Nephron progenitor cell (in vitro differentiated cells): ENCODE measurements around the gene ATN1.
"Not testable (repeated sequence)": the region's sequence is repeated elsewhere in the genome, so short reads cannot be mapped to it uniquely, and the experiment has no call there.

Experiments used
- DNase-seq: peaks from one replicate; pipeline ENCODE4 v3.0.0; 2021
- H3K27ac Mint-ChIP-seq: 2 replicates; pipeline ENCODE4 v1.8.0; 2021; ENCODE audit warnings: mild to moderate bottlenecking, moderate library complexity, mixed read lengths
- H3K27me3 Mint-ChIP-seq: 2 replicates; pipeline ENCODE4 v1.8.0; 2021; ENCODE audit warnings: mild to moderate bottlenecking, low read depth, mixed read lengths; ENCODE audit not compliant: poor library complexity
- H3K36me3 Mint-ChIP-seq: 2 replicates; pipeline ENCODE4 v1.8.0; 2021; ENCODE audit warnings: low read depth, mixed read lengths
- H3K4me1 Mint-ChIP-seq: 2 replicates; pipeline ENCODE4 v1.8.0; 2021; ENCODE audit warnings: mixed read lengths
- H3K4me3 Mint-ChIP-seq: 2 replicates; pipeline ENCODE4 v1.8.0; 2021; ENCODE audit warnings: mild to moderate bottlenecking, moderate library complexity, mixed read lengths
- H3K9me3 Mint-ChIP-seq: 2 replicates; pipeline ENCODE4 v1.8.0; 2021; ENCODE audit warnings: mild to moderate bottlenecking, moderate library complexity, mixed read lengths
- CTCF ChIP-seq: fragments of 200-600 bp; sonication (generic); IDR thresholded peaks from 2 replicates; pipeline ENCODE4 v1.5.0; 2021; ENCODE audit warnings: antibody characterized with exemption

ATN1 gene

GRCh38 chr12:6927379-6928021 is at the start of gene ATN1:
TSS of gene ATN1 (plus strand) at chr12:6927959. CDS start at chr12:6934002, 6,043 bp downstream.
- H3K27me3 Mint-ChIP-seq: no peaks in the 10 kb centered on the region
- DNase-seq: peak; percentile 81
- TF ChIP-seq CTCF: no peak

DNA sequence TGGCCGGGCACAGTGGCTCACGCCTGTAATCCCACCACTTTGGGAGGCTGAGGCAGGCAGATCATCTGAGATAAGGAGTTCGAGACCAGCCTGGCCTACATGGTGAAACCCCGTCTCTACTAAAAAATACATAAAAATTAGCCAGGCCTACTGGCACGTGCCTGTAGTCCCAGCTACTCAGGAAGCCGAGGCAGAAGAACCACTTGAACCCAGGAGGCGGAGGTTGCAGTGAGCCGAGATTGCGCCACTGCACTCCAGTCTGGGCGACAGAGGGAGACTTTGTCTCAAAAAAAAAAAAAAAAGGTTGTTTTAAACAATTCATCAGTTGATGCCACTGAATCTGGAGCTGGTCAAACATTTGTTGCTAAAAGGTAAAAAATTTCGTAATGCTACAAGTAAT is 47.9 kb upstream of the ATN1 start:
- not testable (repeated sequence) for H3K27ac Mint-ChIP-seq

More at GRCh38 chr12:6927379-6928021, at the start of gene ATN1:
- H3K4me1 Mint-ChIP-seq: peaks cover 85% of the 10 kb centered on the region
- H3K9me3 Mint-ChIP-seq: no peaks in the 10 kb centered on the region
- peak within 1 kb of the TSS; percentile 100 for H3K4me3 Mint-ChIP-seq
- H3K27ac Mint-ChIP-seq: peak within 1 kb of the TSS; percentile 99
- peaks cover 14% of the 10 kb centered on the region for H3K36me3 Mint-ChIP-seq

DNA sequence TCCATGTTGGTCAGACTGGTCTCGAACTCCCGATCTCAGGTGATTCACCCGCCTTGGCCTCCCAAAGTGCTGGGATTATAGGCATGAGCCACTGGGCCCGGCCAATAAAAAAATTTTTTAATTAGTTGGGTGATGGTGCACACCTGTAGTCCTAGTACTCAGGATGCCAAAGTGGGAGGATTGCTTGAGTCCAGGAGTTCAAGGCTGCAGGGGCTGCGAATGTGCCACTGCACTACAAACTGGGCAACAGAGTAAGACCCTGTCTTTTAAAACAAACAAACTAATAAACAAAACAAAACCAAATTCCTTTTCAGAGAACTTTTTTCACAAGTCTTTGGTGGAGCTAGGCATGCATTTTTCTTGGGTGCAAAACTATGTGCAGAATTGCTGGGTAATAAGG is 44.5 kb upstream of the ATN1 start:
- H3K27me3 Mint-ChIP-seq: peaks cover 3% of the 10 kb centered on the region
- no peaks in the 10 kb centered on the region for H3K9me3 Mint-ChIP-seq
- no peak overlapping the region for H3K4me3 Mint-ChIP-seq
- peaks cover 18% of the 10 kb centered on the region for H3K36me3 Mint-ChIP-seq
- peaks cover 20% of the 10 kb centered on the region for H3K4me1 Mint-ChIP-seq
- TF ChIP-seq CTCF: no peak
- no peak overlapping the region for H3K27ac Mint-ChIP-seq
- DNase-seq: no peak

More for the DNA sequence above, 47.9 kb upstream of the ATN1 start:
- H3K9me3 Mint-ChIP-seq, H3K4me3 Mint-ChIP-seq, H3K4me1 Mint-ChIP-seq, DNase-seq, H3K27me3 Mint-ChIP-seq: not testable (repeated sequence)
- peaks cover 32% of the 10 kb centered on the region for H3K36me3 Mint-ChIP-seq

GRCh38 chr12:6883683-6884082 is 44.1 kb upstream of the ATN1 start:
- H3K27me3 Mint-ChIP-seq: peaks cover 3% of the 10 kb centered on the region
- no peak for DNase-seq
- no peaks in the 10 kb centered on the region for H3K9me3 Mint-ChIP-seq
- H3K4me3 Mint-ChIP-seq: no peak overlapping the region
- H3K4me1 Mint-ChIP-seq: peaks cover 25% of the 10 kb centered on the region
- TF ChIP-seq CTCF: no peak
- H3K27ac Mint-ChIP-seq: no peak overlapping the region
- peaks cover 18% of the 10 kb centered on the region for H3K36me3 Mint-ChIP-seq

DNA sequence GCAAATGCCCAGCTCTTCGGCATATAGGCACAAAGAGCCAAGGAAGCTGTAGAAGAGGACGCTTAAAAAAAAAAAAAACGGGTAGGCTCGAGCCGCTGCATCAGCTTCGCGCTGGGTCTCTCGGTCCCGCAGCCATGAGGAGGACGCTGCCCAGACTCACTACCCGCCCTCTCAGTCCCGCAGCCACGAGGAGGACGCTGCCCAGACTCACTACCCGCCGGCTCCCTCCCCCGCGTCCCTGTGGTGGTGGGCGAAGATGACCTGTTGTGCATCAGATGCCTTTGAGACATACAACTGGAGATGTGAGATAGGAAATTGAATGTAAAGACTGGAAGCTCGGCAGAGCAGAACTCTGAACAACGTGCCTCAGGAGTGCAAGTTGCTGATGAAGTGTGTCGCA is 43.2 kb upstream of the ATN1 start:
- Mint-ChIP-seq H3K36me3 (peaks cover 18% of the 10 kb centered on the region), H3K27ac (peak overlapping the region; percentile 64), H3K4me3 (no peak overlapping the region), H3K9me3 (no peaks in the 10 kb centered on the region), H3K4me1 (peaks cover 25% of the 10 kb centered on the region), H3K27me3 (peaks cover 3% of the 10 kb centered on the region)
- DNase-seq: no peak
- no peak for TF ChIP-seq CTCF

DNA sequence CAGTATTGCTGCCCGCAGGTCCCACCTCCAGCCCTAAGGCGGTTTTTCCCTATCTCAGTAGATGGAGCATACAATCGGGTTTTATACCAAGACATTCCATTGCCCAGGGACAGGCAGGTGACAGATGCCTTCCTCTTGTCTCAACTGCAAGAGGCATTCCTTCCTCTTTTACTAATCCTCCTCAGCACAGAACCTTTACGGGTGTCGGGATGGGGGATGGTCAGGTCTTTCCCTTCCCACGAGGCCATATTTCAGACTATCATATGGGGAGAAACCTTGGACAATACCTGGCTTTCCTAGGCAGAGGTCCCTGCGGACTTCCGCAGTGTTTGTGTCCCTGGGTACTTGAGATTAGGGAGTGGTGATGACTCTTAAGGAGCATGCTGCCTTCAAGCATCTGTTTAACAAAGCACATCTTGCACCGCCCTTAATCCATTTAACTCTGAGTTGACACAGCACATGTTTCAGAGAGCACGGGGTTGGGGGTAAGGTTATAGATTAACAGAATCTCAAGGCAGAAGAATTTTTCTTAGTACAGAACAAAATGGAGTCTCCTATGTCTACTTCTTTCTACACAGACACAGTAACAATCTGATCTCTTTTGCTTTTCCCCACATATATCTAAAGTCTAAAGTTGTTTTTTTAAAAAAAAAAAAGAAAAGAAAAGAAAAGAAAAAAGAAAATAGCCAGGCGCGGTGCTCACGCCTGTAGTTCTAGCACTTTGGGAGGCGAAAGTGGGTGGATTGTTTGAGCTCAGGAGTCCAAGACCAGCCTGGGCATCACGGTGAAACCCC is 41.4 kb upstream of the ATN1 start:
- peak overlapping the region; percentile 55 for H3K4me3 Mint-ChIP-seq
- not testable (repeated sequence) for DNase-seq
- peaks cover 35% of the 10 kb centered on the region for H3K4me1 Mint-ChIP-seq

DNA sequence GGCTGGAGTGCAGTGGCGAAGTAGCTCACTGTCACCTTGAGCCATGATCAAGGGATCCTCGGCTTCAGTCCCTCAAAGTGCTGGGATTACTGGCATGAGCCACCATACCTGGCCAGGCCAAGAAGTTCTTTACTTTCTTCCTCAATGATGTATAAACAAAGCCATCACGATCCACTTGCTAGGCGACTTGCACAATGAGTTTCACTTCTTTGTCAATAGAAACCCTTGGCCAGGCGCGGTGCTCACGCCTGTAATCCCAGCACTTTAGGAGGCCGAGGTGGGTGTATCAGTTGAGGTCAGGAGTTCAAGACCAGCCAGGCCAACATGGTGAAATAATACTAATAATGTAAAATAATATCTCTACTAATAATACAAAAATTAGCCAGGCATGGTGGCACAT is 40.3 kb upstream of the ATN1 start:
- no peak overlapping the region for H3K27ac Mint-ChIP-seq
- H3K36me3 Mint-ChIP-seq: peaks cover 12% of the 10 kb centered on the region
- no peak for TF ChIP-seq CTCF
- H3K4me3 Mint-ChIP-seq: no peak overlapping the region
- no peaks in the 10 kb centered on the region for H3K27me3 Mint-ChIP-seq
- peaks cover 45% of the 10 kb centered on the region for H3K4me1 Mint-ChIP-seq
- DNase-seq: no peak
- H3K9me3 Mint-ChIP-seq: no peaks in the 10 kb centered on the region

More for the DNA sequence above, 41.4 kb upstream of the ATN1 start:
- Mint-ChIP-seq H3K27ac (peak overlapping the region; percentile 36), H3K36me3 (peaks cover 18% of the 10 kb centered on the region)
- not testable (repeated sequence) for H3K27me3 Mint-ChIP-seq, H3K9me3 Mint-ChIP-seq
